HepG2 (cell line): ENCODE data around the gene TCF12. TPM values are rescaled to one million over a fixed set of nuclear protein-coding genes. Genes with fewer than 3 reads are reported as not detected.
A peak's percentile ranks its signal among the peaks of the same experiment; 100 is the strongest.

Experiments
- AHDC1 ChIP-seq: sonication (generic); formaldehyde crosslinking; IDR thresholded peaks from 2 replicates; pipeline ENCODE4 v1.5.1; 2020; ENCODE audit warnings: mild to moderate bottlenecking, missing genetic modification reagents, borderline replicate concordance
- ETV6 ChIP-seq: sonication (generic); formaldehyde crosslinking; conservative IDR thresholded peaks from 2 replicates; pipeline ENCODE4 v1.4.0; 2020; ENCODE audit warnings: missing genetic modification reagents
- FOSL1 ChIP-seq: sonication (generic); formaldehyde crosslinking; IDR thresholded peaks from 2 replicates; pipeline ENCODE4 v1.9.0; 2021; ENCODE audit warnings: missing genetic modification reagents, borderline replicate concordance
- FOSL2 ChIP-seq: sonication (generic); formaldehyde crosslinking; IDR thresholded peaks from 2 replicates; pipeline ENCODE4 v1.4.0; 2020; ENCODE audit warnings: missing genetic modification reagents
- MLLT10 ChIP-seq: sonication (generic); formaldehyde crosslinking; IDR thresholded peaks from 2 replicates; pipeline ENCODE4 v1.4.0; 2020; ENCODE audit warnings: missing genetic modification reagents
- MXD4 ChIP-seq: IDR thresholded peaks from 2 replicates; pipeline ENCODE4 v1.6.1; 2016; ENCODE audit warnings: mild to moderate bottlenecking, missing biosample characterization, missing genetic modification reagents
- NFE2L2 ChIP-seq: fragments of 150-350 bp; IDR thresholded peaks from 2 replicates; pipeline ENCODE4 v1.6.1; 2014; ENCODE audit warnings: low read length
- PHB2 ChIP-seq: fragments of 450-650 bp; IDR thresholded peaks from 2 replicates; pipeline ENCODE4 v1.6.1; 2018; ENCODE audit not compliant: partially characterized antibody
- SCMH1 ChIP-seq: sonication (generic); formaldehyde crosslinking; IDR thresholded peaks from 2 replicates; pipeline ENCODE4 v1.9.0; 2021; ENCODE audit warnings: missing genetic modification reagents, mild to moderate bottlenecking, borderline replicate concordance
- TFDP1 ChIP-seq: IDR thresholded peaks from 2 replicates; pipeline ENCODE4 v1.6.1; 2016; ENCODE audit warnings: missing compliant biosample characterization, missing genetic modification reagents, borderline replicate concordance
- TOE1 ChIP-seq: sonication (generic); formaldehyde crosslinking; IDR thresholded peaks from 2 replicates; pipeline ENCODE4 v1.4.0; 2020; ENCODE audit warnings: mild to moderate bottlenecking, missing genetic modification reagents
- ZBTB49 ChIP-seq: sonication (generic); formaldehyde crosslinking; IDR thresholded peaks from 2 replicates; pipeline ENCODE4 v1.4.0; 2020; ENCODE audit warnings: missing genetic modification reagents, borderline replicate concordance
- ZNF235 ChIP-seq: sonication (generic); formaldehyde crosslinking; IDR thresholded peaks from 2 replicates; pipeline ENCODE4 v1.8.1; 2023; ENCODE audit warnings: mild to moderate bottlenecking, missing genetic modification reagents, borderline replicate concordance
- ZNF660 ChIP-seq: sonication (generic); formaldehyde crosslinking; IDR thresholded peaks from 2 replicates; pipeline ENCODE4 v1.5.1; 2020; ENCODE audit warnings: mild to moderate bottlenecking, low read depth, missing genetic modification reagents, borderline replicate concordance
- ZNF777 ChIP-seq: sonication (generic); formaldehyde crosslinking; IDR thresholded peaks from 2 replicates; pipeline ENCODE4 v1.4.0; 2020; ENCODE audit warnings: missing genetic modification reagents
- polyA plus RNA-seq, 8 experiments: library from polyadenylated mRNA; depleted of rRNA in 3 of 8; stranded (reverse) in 7 of 8; unstranded in 1 of 8; fragments of >200 nt; fragmentation: Illumina TruSeq in 4 of 8; extraction: Trizol in 4 of 8; gene quantifications; 2 replicates each; pipeline versions ENCODE4 v1.2.1 to v1.2.3, GENCODE V29; 2011 to 2016; ENCODE audit warnings: low read depth in 4 of 8, missing spikeins in 1 of 8, mixed read lengths in 1 of 8; ENCODE audit not compliant: insufficient read depth in 1 of 8
- total RNA-seq, 5 experiments: library from RNA; depleted of rRNA; stranded (reverse); fragments of >200 nt; fragmentation: Illumina TruSeq; extraction: Trizol; gene quantifications; 2 replicates each; pipeline ENCODE4 v1.2.3, GENCODE V29; 2016; ENCODE audit warnings: low read depth in 1 of 5
- TF ChIP-seq, protein P1 (sequence below): sonication (generic); formaldehyde crosslinking; IDR thresholded peaks from 2 replicates; pipeline ENCODE4 v1.8.0; 2023; ENCODE audit warnings: mild to moderate bottlenecking, missing genetic modification reagents

The TCF12 gene
- total and polyA plus RNA-seq, 2 of the 13 experiments (the other 11 are each of a cell fraction or from before 2014, with no cell fraction given), result 48.6 to 51.1 TPM

- TF ChIP-seq ZBTB49 (CRISPR knock-in tag) (no peak), ZNF777 (CRISPR knock-in tag) (peak; percentile 68), AHDC1 (no peak), ZNF235 (CRISPR knock-in tag) (0 out of 2 replicates have a peak, but pooled peaks have one; percentile 61), TOE1 (CRISPR knock-in tag) (0 out of 2 replicates have a peak, but pooled peaks have one; percentile 57), FOSL1 (no peak), PHB2 (no peak), NFE2L2 (no peak), ZNF660 (CRISPR knock-in tag) (no peak), MXD4 (CRISPR knock-in tag) (peak; percentile 57; the same call in 1 of the 2 replicates), TFDP1 (peak; percentile 88; the same call in 1 of the 2 replicates), FOSL2 (CRISPR knock-in tag) (peak; percentile 65), ETV6 (peak; percentile 83), SCMH1 (CRISPR knock-in tag) (no peak), MLLT10 (CRISPR knock-in tag) (no peak)
- TF ChIP-seq, protein P1, sequence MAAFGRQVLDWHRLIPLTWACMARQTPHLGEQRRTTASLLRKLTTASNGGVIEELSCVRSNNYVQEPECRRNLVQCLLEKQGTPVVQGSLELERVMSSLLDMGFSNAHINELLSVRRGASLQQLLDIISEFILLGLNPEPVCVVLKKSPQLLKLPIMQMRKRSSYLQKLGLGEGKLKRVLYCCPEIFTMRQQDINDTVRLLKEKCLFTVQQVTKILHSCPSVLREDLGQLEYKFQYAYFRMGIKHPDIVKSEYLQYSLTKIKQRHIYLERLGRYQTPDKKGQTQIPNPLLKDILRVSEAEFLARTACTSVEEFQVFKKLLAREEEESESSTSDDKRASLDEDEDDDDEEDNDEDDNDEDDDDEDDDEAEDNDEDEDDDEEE (CRISPR knock-in tag), result no peak
These were observed at the start of gene TCF12 (continued) for GRCh38 chr15:56918046-56918938.
